Calu3 (cell line): ENCODE results near the gene BARHL1. TPM values are rescaled to one million over a fixed set of nuclear protein-coding genes. Genes with fewer than 3 reads are reported as not detected.

Experiments
- BruUV-seq: library from RNA; stranded (reverse); fragments of 400-500 nt; replicated peaks from 2 replicates; lab custom pipeline; 2021; lab: Mats Ljungman, UMichigan
- CTCF ChIA-PET: fragments of 300-600 bp; sonication (Branson Sonifier 250); formaldehyde crosslinking; loops from one replicate; lab custom pipeline; 2022; ENCODE audit warnings: antibody characterized with exemption; lab: Charles Lee
- DNase-seq: peaks from one replicate; pipeline ENCODE4 v3.0.0; 2022
- H3K27ac Mint-ChIP-seq: one replicate; pipeline ENCODE4 v1.8.0; 2022; ENCODE audit warnings: mixed read lengths; ENCODE audit not compliant: unreplicated experiment
- H3K27me3 Mint-ChIP-seq: one replicate; pipeline ENCODE4 v1.8.0; 2022; ENCODE audit warnings: mixed read lengths; ENCODE audit not compliant: unreplicated experiment
- H3K36me3 Mint-ChIP-seq: one replicate; pipeline ENCODE4 v1.8.0; 2022; ENCODE audit warnings: mild to moderate bottlenecking, moderate library complexity, mixed read lengths; ENCODE audit not compliant: insufficient read depth, unreplicated experiment
- H3K4me1 Mint-ChIP-seq: one replicate; pipeline ENCODE4 v1.8.0; 2022; ENCODE audit warnings: mild to moderate bottlenecking, low read depth, mixed read lengths; ENCODE audit not compliant: unreplicated experiment
- H3K4me3 Mint-ChIP-seq: one replicate; pipeline ENCODE4 v1.8.0; 2022; ENCODE audit warnings: mild to moderate bottlenecking, low read depth, moderate library complexity, mixed read lengths; ENCODE audit not compliant: unreplicated experiment
- H3K9me3 Mint-ChIP-seq: one replicate; pipeline ENCODE4 v1.8.0; 2022; ENCODE audit warnings: low read depth, mixed read lengths; ENCODE audit not compliant: unreplicated experiment
- intact Hi-C: fragments of 100-400 bp; cut with micrococcal nuclease; formaldehyde crosslinking; loops from one replicate; pipeline ENCODE4 v1.10.0; 2022; ENCODE audit not compliant: unreplicated experiment
- total RNA-seq: library from RNA; stranded (reverse); gene quantifications from 2 replicates; pipeline ENCODE4 v1.2.3, GENCODE V29; 2022
- TF ChIP-seq, protein P1 (sequence below): fragments of 200-600 bp; IDR thresholded peaks from one replicate; pipeline ENCODE4 v1.8.0; 2022; ENCODE audit warnings: antibody characterized with exemption; ENCODE audit not compliant: unreplicated experiment

BARHL1 gene
- total RNA-seq, 1 experiment from 2014 or later, result not detected

DNA sequence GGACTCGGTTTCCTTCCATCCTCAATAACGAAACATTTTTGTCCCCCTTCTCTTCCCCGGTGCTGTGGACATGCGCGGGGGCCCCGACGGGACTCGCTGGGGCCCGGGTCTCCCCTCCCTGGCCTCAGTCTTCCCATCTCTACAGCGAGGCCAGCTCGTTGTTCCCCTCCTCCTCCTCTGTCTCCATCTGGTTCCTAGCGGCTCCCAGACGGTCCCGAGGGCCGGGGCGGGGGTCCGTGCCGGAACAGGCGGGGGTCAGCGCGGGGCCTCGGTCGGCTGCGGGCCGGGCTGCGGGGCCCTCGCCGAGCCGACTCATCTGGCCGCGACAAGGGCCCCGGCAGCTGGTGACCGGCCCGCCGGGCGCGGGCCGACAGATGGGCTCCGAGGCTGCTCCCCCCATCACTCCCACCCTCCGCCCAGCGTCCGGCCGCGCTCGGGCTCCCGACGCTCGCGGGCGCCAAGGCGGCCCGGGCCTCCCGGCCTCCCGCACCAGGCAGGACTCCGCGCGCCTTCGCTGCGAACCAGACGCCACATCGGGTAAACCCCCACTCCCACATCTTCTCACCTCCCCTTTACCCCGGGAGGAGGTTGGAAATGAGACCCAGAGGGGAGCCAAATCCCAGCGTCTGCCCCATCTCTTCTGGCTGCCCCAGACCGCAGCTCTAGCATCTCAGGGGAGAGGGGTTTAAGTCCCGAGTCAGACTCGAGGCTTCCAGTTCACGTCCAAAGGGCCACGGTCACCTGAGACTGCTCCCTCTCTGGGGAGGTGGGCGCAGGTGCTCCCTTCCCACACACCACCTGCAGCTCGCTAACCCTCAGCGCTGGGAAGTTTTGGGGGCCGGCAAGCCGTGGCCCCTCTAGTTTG is 8.1 kb downstream of the BARHL1 start:
- H3K27ac Mint-ChIP-seq, result no peak overlapping the region
- no peaks in the 10 kb centered on the region for H3K9me3 Mint-ChIP-seq
- DNase-seq, result no peak
- peaks cover 10% of the 10 kb centered on the region for H3K36me3 Mint-ChIP-seq
- H3K4me3 Mint-ChIP-seq, result peak overlapping the region; percentile 43
- intact Hi-C loops, result no loop called here
- no TSS peak for BruUV-seq
- TF ChIP-seq, protein P1, sequence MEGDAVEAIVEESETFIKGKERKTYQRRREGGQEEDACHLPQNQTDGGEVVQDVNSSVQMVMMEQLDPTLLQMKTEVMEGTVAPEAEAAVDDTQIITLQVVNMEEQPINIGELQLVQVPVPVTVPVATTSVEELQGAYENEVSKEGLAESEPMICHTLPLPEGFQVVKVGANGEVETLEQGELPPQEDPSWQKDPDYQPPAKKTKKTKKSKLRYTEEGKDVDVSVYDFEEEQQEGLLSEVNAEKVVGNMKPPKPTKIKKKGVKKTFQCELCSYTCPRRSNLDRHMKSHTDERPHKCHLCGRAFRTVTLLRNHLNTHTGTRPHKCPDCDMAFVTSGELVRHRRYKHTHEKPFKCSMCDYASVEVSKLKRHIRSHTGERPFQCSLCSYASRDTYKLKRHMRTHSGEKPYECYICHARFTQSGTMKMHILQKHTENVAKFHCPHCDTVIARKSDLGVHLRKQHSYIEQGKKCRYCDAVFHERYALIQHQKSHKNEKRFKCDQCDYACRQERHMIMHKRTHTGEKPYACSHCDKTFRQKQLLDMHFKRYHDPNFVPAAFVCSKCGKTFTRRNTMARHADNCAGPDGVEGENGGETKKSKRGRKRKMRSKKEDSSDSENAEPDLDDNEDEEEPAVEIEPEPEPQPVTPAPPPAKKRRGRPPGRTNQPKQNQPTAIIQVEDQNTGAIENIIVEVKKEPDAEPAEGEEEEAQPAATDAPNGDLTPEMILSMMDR, result no peak
- no peaks in the 10 kb centered on the region for H3K4me1 Mint-ChIP-seq
- CTCF ChIA-PET, result no interaction called here
- H3K27me3 Mint-ChIP-seq, result peaks cover 42% of the 10 kb centered on the region

DNA sequence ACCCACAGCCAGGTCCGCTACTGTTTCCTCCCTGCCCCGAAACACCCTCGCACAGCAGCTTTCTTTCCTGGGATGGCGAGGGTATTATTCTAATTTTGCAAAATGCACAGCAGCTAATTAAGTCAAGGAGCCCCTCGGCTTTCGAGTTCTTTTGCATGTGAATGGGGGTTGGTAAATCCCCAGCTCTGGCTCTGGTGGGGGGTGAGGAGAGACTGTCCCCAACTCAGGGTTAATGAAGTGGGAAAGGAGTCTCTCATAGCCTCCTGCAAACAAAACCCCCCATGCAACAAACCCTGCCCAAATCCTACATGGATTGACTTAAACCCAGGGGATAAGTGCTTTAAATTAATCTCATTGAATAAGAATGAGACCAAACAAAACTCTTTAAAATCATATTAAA is 8.8 kb downstream of the BARHL1 start:
- Mint-ChIP-seq H3K4me3 (no peak overlapping the region), H3K27ac (no peak overlapping the region), H3K36me3 (peaks cover 10% of the 10 kb centered on the region), H3K9me3 (no peaks in the 10 kb centered on the region), H3K4me1 (peaks cover 4% of the 10 kb centered on the region), H3K27me3 (peaks cover 35% of the 10 kb centered on the region)
- no peak for DNase-seq
- TF ChIP-seq, protein P1, result no peak
- CTCF ChIA-PET, result no interaction called here
- intact Hi-C loops, result no loop called here
- BruUV-seq, result no TSS peak

DNA sequence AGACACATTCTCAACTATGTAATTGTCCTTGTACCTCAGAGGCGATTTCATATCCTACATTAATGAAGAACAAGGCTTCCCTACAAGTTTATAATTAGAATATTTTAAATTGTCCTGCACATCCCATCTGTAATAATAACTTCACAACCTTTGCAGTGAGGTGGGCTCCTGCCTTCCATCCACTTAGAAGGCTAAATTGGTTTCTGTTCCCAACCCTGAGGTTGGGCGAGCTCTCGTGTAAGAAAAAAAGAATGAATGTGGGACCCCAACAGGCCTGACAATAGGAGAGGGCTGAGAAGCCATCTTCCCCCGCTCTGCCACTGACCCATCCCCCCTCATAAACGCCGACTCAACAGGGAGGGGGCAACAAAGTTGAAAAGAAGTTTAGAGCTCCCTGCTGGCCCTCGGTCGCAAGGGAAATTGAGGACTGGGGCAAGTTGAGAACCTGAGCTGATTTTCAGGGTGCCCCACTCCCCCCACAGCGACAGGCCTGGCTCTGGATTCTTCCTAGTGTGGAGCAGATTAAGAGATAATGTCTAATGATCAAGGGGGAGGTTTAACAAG is 9.4 kb downstream of the BARHL1 start:
- H3K27me3 Mint-ChIP-seq, result peaks cover 30% of the 10 kb centered on the region
- peaks cover 10% of the 10 kb centered on the region for H3K36me3 Mint-ChIP-seq
- H3K4me3 Mint-ChIP-seq, result no peak overlapping the region
- no peak overlapping the region for H3K27ac Mint-ChIP-seq
- DNase-seq, result no peak
- no TSS peak for BruUV-seq
- TF ChIP-seq, protein P1, result no peak
- no peaks in the 10 kb centered on the region for H3K9me3 Mint-ChIP-seq
- intact Hi-C loops, result no loop called here
- CTCF ChIA-PET, result no interaction called here
- H3K4me1 Mint-ChIP-seq, result peaks cover 8% of the 10 kb centered on the region

DNA sequence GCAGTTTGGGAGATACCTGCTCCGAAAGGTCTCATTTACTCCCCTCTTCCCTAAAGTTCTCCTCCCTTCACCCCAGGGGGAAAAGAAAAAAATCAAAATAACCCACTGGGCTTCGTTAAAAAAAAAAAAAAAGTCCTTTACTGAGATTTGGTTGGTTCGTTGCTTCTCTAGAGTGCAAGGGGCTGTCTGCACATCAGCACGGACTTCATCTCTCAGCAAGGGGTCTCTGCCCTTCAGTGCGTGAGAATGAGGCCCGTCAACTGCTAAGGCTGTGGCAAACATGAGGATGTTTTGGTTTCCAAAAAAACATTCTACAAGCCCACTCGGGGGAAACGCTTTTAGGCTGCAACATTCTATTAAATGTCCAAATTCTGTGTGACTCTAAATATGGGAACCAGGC is 10.0 kb downstream of the BARHL1 start:
- CTCF ChIA-PET, result no interaction called here
- no peaks in the 10 kb centered on the region for H3K9me3 Mint-ChIP-seq
- no TSS peak for BruUV-seq
- no peak overlapping the region for H3K27ac Mint-ChIP-seq
- no peak for DNase-seq
- H3K27me3 Mint-ChIP-seq, result peaks cover 30% of the 10 kb centered on the region
- H3K4me3 Mint-ChIP-seq, result no peak overlapping the region
- peaks cover 8% of the 10 kb centered on the region for H3K4me1 Mint-ChIP-seq
- TF ChIP-seq, protein P1, result no peak
- peaks cover 10% of the 10 kb centered on the region for H3K36me3 Mint-ChIP-seq
- intact Hi-C loops, result no loop called here
